GDM1 (cell line): ENCODE data around the gene RBM12.
"Not testable (repeated sequence)": the region's sequence is repeated elsewhere in the genome, so short reads cannot be mapped to it uniquely, and the experiment has no call there.

ENCODE experiments used
- DNase-seq: peaks from one replicate; lab custom pipeline; 2025; lab: John Stamatoyannopoulos, UW

Gene RBM12

DNA sequence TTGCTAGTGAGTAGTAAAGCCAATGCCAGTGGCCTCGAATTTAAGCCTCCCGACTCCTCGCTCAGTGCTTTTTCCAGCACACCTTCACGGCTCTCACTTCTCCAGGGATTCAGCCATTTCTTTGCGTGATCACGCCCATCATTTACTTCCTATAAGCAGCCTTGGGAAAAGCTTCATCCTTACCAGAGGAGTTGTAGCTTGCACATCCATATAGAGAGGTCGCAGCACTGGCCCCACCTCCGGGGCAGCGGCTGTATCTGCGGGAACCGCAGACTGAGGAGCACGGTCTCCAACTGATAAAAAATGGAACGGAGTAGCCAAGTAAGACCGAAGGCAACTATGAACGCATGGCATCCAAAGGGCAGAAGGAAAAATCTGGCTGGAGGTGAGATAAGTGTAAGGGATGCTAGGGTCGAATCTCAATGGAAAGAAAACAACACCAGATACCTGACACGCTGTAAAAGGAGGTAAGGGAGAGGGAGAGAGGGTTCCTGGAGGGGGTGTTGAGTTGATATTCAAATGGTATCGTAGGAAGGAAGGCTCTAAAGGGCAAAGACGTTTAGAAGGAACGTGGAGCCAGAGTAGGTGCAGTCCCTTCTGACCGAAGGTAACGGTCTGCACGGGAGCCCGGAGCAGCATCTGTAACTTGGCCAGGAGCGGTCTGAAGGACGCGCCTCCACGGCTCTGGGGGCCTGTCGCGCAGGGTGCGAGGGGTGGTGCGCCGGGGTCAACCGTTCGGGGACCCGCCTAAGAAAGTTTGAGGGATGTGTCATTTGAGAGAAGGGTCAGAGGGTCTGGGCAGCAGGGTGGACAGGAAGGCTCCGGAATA, 33.8 kb upstream of the RBM12 start:
- no peak for DNase-seq

- DNase-seq: no peak
Observed at GRCh38 chr20:35697696-35698297, 33.1 kb upstream of the RBM12 start.

- no peak for DNase-seq
Observed at GRCh38 chr20:35695978-35696377, 31.3 kb upstream of the RBM12 start.

- DNase-seq: no peak
Observed at GRCh38 chr20:35695245-35695749, 30.6 kb upstream of the RBM12 start.

GRCh38 chr20:35690265-35690664, 25.6 kb upstream of the RBM12 start:
- DNase-seq: no peak

DNA sequence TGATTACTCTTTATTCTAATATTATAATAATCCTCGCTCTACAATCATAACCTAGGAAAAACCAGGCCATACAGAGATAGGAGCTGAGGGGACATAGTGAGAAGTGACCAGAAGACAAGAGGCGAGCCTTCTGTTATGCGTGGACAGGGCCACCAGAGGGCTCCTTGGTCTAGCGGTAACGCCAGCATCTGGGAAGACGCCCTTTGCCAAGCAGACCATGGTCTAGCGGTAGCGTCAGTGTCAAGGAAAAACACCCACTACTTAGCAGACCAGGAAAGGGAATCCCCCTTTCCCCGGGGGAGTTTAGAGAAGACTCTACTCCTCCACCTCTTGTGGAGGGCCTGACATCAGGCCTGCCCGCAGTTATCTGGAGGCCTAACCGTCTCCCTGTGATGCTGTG, 22.2 kb upstream of the RBM12 start:
- DNase-seq: not testable (repeated sequence)

GRCh38 chr20:35685368-35685767, 20.7 kb upstream of the RBM12 start:
- not testable (repeated sequence) for DNase-seq

DNA sequence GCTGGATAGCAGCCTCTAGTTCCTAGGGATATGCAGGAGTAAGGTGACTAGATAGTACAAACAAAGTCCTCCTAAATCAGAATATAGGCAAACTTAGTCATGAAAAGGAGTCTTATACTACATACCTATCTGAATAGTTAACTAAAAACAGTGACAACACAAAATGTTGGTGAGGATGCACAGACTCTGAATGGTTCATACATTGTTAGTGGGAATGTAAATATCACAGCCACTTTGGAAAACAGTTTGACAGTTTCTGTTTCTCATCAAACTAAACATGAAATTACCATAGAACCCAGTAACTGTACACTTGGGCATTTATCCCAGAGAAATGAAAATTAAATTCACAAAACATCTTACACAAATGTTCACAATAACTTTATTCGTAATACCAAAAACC, 17.3 kb upstream of the RBM12 start:
- DNase-seq: no peak

- DNase-seq: peak; percentile 54
Observed at GRCh38 chr20:35680452-35681183, 15.9 kb upstream of the RBM12 start.

DNA sequence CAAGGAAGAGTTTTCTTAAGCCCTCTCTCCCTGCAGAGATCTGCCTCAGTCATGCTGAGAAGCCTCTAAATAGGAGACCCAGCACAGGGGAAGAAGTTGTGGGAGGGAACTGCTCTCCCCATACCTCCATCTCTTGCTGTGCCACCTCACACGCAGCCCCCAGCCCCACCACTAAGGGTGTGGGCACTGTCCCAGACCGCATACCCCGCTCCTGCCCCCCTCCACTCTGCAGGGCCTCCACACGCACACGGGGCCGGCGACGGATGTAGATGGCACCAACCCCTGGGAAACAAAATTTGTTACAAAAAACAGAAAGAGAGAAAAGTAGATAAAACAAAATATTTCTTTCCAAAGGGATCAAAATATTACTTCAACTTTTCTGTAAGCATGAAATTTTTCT, 10.2 kb upstream of the RBM12 start:
- DNase-seq: no peak

GRCh38 chr20:35673884-35674283, 9.2 kb upstream of the RBM12 start:
- DNase-seq: no peak

- no peak for DNase-seq
Observed at GRCh38 chr20:35669681-35670080, 5.0 kb upstream of the RBM12 start.

GRCh38 chr20:35669221-35669620, 4.5 kb upstream of the RBM12 start:
- no peak for DNase-seq

DNA sequence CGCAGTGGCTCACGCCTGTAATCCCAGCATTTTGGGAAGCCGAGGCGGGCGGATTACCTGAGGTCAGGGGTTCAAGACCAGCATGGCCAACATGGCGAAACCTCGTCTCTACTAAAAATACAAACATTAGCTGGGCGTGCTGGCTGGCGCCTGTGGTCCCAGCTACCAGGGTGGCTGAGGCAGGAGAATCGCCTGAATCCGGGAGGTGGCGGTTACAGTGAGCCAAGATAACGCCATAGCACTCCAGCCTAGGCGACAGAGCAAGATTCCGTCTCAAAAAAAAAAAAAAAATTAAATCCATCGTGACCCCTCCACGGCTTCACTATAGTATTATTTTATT, 1.2 kb upstream of the RBM12 start:
- no peak for DNase-seq

DNA sequence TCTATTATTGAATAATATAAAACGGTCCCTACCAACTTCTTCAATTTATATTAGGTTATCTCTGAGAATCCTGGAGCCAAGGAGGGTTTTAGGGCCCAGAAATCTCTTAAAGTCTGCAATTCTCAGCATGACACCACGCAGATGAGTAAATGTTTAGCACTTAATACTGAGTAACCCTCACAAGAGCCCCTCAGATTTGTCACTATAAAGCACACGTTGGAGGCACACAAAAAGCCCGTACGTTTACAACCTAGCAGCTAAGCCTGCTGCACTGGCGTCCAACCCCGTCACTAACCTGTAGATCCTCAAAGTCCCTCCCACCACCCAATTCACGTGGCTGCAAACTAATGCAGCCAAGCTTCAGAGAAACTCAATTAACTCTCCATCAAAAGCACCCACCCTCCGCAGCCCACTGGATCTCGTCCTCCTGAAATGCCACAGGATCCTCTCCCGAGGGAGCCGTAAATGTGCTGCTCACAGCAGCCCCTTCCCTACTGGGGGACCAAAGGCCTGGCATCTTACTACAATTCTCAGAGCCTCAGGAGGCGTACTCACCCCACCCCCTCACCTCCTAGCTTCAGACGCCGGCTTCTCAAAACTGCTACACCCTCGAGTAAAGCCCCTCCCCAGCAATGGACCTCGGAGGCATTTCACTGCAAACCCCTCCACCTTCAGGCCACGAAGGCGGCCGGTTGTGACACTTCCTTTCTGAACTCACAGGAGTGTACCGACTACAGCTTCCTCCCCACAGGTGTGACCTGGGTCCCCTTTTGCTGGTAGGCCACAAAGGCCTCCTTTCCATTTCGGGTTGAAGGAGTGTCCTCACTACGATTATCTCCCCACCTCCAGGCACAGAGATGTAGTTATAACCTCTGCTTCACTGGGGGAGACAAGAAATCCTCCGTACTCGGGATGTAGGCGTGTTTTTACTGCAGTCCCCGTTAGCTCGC, 909 bp downstream of the RBM12 start:
- peak; percentile 21 for DNase-seq

GRCh38 chr20:35662551-35662950, 2.1 kb downstream of the RBM12 start:
- DNase-seq: no peak

- no peak for DNase-seq
Observed at GRCh38 chr20:35661908-35662307, 2.8 kb downstream of the RBM12 start.

DNA sequence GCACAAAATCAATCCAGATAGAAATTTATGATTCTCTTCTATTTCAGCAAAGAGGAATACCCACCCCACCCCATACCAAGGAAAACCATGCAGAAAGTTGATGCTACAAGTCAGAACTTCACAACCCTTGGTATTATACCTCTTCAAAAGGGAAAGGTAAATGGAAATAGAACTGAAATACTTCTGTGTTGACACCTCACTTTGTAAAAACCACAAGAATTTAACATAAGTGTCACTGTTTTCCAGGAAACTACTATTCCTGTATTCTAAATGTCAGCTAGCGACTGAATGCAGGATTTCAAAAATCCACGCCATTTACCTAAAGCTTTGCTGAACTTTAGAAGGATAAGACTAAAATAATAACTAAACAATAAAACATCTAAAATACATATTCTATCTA, 3.6 kb downstream of the RBM12 start:
- no peak for DNase-seq

- no peak for DNase-seq
Observed at GRCh38 chr20:35660122-35660937, 4.4 kb downstream of the RBM12 start.

DNA sequence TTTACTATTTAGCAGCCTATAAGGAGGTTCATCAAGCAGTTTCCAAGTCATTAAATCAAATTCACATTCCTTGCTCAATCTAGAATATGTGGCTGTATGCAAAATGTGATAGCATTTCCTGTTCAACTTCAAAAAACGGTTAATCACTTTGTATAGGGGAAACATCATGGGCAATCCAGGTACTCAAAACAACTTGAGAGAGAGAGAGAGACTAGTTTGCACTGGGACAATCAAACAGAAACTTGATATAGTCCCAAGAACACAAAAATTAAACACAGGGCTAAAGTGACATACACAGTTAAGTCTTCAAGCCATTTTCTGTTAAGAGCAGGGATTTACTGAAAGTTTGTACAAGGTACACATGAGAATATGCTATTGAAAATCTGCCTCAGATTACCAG, 7.4 kb downstream of the RBM12 start:
- DNase-seq: no peak

DNA sequence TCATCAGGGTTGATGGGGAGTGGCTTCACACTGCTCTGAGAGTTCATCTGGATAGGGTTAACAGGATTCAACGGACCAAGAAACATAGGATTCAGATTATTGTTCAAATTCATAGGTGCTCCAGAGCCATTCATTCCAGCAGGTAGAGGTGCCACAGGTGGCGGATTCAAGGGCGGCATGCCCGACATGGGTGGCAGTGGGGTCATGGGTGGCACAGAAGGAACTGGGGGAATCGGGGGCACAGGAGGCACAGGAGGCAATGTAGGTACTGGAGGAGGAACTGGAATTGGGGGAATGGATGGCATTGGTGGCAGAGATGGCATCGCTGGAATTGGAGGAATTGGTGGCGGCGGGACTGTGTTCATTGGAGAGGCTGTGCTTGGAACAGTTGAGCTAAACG, 10.3 kb downstream of the RBM12 start:
- no peak for DNase-seq
